Muscle of arm (tissue), 12 donors: Measurements from ENCODE around the gene TRMT10C. TPM values are rescaled to one million over a fixed set of nuclear protein-coding genes. Genes with fewer than 3 reads are reported as not detected.
"Not testable (repeated sequence)": the region's sequence is repeated elsewhere in the genome, so short reads cannot be mapped to it uniquely, and the experiment has no call there.

Experiments used
- DNase-seq: peaks from one replicate; pipeline ENCODE4 v3.0.0-alpha.2; 2013
- polyA plus RNA-seq, 12 donors: library from polyadenylated mRNA; unstranded; fragments of 120-200 nt; gene quantifications; one replicate each; pipeline ENCODE4 v1.2.1, GENCODE V29; 2013; ENCODE audit not compliant: insufficient read length in 12 of 12

Gene TRMT10C
- polyA plus RNA-seq, 12 donors = 21.6 to 30.1 (median 25.8) TPM; not detected in 1

GRCh38 chr3:101613014-101613413 lies 51.3 kb downstream of the TRMT10C start:
- DNase-seq = not testable (repeated sequence)

DNA sequence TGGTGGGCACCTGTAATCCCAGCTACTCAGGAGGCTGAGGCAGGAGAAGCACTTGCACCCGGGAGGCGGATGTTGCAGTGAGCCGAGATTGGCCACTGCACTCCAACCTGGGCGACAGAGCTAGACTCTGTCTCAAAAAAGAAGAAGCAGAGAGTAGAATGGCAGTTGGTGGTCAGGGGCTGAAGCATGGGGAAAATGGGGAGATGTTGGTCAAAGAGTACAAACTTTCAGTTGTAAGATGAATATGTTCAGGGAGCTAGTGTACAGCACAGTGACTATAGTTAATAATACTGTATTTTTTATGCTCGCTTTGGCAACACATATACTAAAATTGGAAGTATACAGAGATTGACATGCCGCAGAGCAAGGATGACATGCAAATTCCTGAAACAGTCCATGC lies 53.9 kb downstream of the TRMT10C start:
- no peak for DNase-seq

Other genes with a start within 250 kb of the TRMT10C start
- gene IMPG2, start 241.3 kb upstream of the TRMT10C start, polyA plus RNA-seq = 1 to 10 TPM in 8 of 12 donors, under 1 TPM in 3, not detected in 1; 0.94 to 1.9 (median 1.2) TPM
- 10 to 100 TPM in 11 of 12 donors, not detected in 1; 30.4 to 69.2 (median 46.7) TPM for gene SENP7, start 48.7 kb upstream of the TRMT10C start, polyA plus RNA-seq
- 100 to 1,000 TPM in 11 of 12 donors, not detected in 1; 106 to 191 (median 153) TPM for gene PCNP, start 12.3 kb downstream of the TRMT10C start, polyA plus RNA-seq
- 10 to 100 TPM in 11 of 12 donors, not detected in 1; 12.7 to 21.4 (median 16.9) TPM for gene ZBTB11, start 115.3 kb downstream of the TRMT10C start, polyA plus RNA-seq
- gene RPL24, start 124.8 kb downstream of the TRMT10C start, polyA plus RNA-seq = 1,000 to 10,000 TPM in 11 of 12 donors, not detected in 1; 1,395 to 2,158 (median 1,860) TPM
- gene CEP97, start 162.7 kb downstream of the TRMT10C start, polyA plus RNA-seq = 10 to 100 TPM in 11 of 12 donors, not detected in 1; 11.5 to 19.5 (median 14.5) TPM
- gene NXPE3, start 217.3 kb downstream of the TRMT10C start, polyA plus RNA-seq = 10 to 100 TPM in 11 of 12 donors, not detected in 1; 13.5 to 27.3 (median 21.2) TPM